ENCODE data around the gene TRPM3.

Gene TRPM3

DNA sequence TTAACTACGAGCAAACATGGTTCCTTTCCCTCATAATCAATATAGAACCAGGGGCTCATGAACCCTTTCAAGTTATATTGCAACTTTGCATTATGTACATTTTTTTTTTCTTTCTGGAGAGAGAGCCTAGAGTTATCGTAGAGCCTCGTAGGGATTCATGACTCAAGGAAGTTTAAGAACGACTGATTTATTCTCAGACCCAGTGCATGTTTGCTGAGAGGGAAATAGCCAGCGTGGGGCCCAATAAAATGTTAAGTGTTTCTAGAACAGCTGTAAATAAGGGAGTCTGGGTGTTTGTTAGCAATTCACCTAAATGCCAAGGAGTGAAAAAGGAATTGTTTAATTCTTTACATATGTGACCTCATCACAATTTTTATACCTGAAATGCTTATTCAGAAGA, 587.9 kb downstream of the TRPM3 start:
- Histone ChIP-seq H3K9ac (ENCODE audit: low read length) (no peak overlapping the region), H3K9me2 (replicated peaks; ENCODE audit: insufficient read depth, low read length) (no peaks in the 10 kb centered on the region)

DNA sequence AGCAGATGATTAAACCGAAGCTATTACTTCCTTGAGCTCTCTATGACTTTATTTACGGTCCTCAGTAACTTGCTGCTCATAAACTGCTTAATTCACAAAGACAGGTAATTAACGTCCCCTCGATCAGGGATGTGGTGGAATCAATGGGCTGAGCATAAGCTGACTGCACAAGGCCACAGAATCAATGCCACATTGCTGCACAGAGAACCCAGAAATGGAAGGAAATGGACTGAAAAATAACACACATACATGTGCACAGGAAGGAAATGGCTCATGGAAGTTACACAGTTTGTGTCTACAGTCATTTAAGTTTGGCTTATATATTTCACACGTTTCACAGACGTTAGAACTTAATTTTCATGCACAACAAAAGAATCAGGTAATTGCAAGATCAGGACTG, 588.7 kb downstream of the TRPM3 start:
- Histone ChIP-seq H4K20me1 (ENCODE audit: insufficient read depth, low read length) (no peaks in the 10 kb centered on the region), H2AFZ (ENCODE audit: low read length) (no peak overlapping the region), H3K36me3 (replicated peaks; ENCODE audit: insufficient read depth, low read length) (no peaks in the 10 kb centered on the region), H3K9ac (ENCODE audit: low read length) (no peak overlapping the region), H3K4me1 (ENCODE audit: low read length) (no peaks in the 10 kb centered on the region), H3K79me2 (ENCODE audit: low read length) (no peaks in the 10 kb centered on the region), H3K27me3 (replicated peaks; ENCODE audit: insufficient read depth, low read length) (no peaks in the 10 kb centered on the region), H3K9me2 (replicated peaks; ENCODE audit: insufficient read depth, low read length) (no peaks in the 10 kb centered on the region), H3K27ac (ENCODE audit: low read length) (no peak overlapping the region), H3K4me2 (ENCODE audit: low read depth, low read length) (no peak overlapping the region), H3F3A (ENCODE audit: insufficient read depth, low read length) (no peaks in the 10 kb centered on the region), H3K9me3 (replicated peaks; ENCODE audit: insufficient read depth, low read length) (no peaks in the 10 kb centered on the region), H3K4me3 (ENCODE audit: low read length) (no peak overlapping the region)
- TF ChIP-seq EZH2 (optimal IDR thresholded peaks at IDR 0.05; ENCODE audit: low read depth, low read length) (no peak), EZH2phosphoT487 (IDR thresholded peaks at IDR 0.05; ENCODE audit: low read length) (no peak)
- TF ChIP-seq, protein P1, sequence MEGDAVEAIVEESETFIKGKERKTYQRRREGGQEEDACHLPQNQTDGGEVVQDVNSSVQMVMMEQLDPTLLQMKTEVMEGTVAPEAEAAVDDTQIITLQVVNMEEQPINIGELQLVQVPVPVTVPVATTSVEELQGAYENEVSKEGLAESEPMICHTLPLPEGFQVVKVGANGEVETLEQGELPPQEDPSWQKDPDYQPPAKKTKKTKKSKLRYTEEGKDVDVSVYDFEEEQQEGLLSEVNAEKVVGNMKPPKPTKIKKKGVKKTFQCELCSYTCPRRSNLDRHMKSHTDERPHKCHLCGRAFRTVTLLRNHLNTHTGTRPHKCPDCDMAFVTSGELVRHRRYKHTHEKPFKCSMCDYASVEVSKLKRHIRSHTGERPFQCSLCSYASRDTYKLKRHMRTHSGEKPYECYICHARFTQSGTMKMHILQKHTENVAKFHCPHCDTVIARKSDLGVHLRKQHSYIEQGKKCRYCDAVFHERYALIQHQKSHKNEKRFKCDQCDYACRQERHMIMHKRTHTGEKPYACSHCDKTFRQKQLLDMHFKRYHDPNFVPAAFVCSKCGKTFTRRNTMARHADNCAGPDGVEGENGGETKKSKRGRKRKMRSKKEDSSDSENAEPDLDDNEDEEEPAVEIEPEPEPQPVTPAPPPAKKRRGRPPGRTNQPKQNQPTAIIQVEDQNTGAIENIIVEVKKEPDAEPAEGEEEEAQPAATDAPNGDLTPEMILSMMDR (IDR thresholded peaks at IDR 0.05; ENCODE audit: low read length) = no peak
- DNase-seq = no peak

More for the DNA sequence above, 587.9 kb downstream of the TRPM3 start:
- Histone ChIP-seq H3K4me2 (ENCODE audit: low read depth, low read length) (no peak overlapping the region), H3F3A (ENCODE audit: insufficient read depth, low read length) (no peaks in the 10 kb centered on the region), H3K9me3 (replicated peaks; ENCODE audit: insufficient read depth, low read length) (no peaks in the 10 kb centered on the region), H3K79me2 (ENCODE audit: low read length) (no peaks in the 10 kb centered on the region), H2AFZ (ENCODE audit: low read length) (no peak overlapping the region), H3K27me3 (replicated peaks; ENCODE audit: insufficient read depth, low read length) (no peaks in the 10 kb centered on the region), H4K20me1 (ENCODE audit: insufficient read depth, low read length) (no peaks in the 10 kb centered on the region), H3K36me3 (replicated peaks; ENCODE audit: insufficient read depth, low read length) (no peaks in the 10 kb centered on the region), H3K27ac (ENCODE audit: low read length) (no peak overlapping the region), H3K4me1 (ENCODE audit: low read length) (no peaks in the 10 kb centered on the region), H3K4me3 (ENCODE audit: low read length) (no peak overlapping the region)
- DNase-seq = no peak
- TF ChIP-seq EZH2 (optimal IDR thresholded peaks at IDR 0.05; ENCODE audit: low read depth, low read length) = no peak
- no peak for TF ChIP-seq EZH2phosphoT487 (IDR thresholded peaks at IDR 0.05; ENCODE audit: low read length)
- TF ChIP-seq, protein P1 (IDR thresholded peaks at IDR 0.05; ENCODE audit: low read length) = no peak

DNA sequence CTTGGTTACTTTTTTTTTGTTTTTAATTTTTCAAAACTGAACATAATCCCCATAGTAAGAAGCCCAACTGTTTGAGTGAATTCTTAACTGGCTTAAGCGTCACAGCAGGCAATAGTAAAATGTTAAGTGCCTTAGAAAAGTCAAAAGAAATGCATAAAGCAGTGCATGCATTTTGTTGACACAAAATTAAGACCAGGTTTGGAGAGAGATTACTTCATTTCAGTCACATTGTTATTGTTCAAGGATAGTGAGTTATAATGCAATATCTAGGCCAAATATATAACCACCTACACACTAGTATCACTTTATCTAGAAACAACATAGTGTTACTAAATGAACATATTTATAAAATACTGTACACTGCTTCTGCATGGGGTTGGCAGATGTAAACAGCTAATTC, 590.1 kb downstream of the TRPM3 start:
- H3K4me3 ChIP-seq (ENCODE audit: low read length) = no peak overlapping the region
- no peaks in the 10 kb centered on the region for H3K36me3 ChIP-seq (replicated peaks; ENCODE audit: insufficient read depth, low read length)
- no peaks in the 10 kb centered on the region for H3K79me2 ChIP-seq (ENCODE audit: low read length)
- no peaks in the 10 kb centered on the region for H3K9me2 ChIP-seq (replicated peaks; ENCODE audit: insufficient read depth, low read length)
- no peak overlapping the region for H2AFZ ChIP-seq (ENCODE audit: low read length)
- TF ChIP-seq EZH2phosphoT487 (IDR thresholded peaks at IDR 0.05; ENCODE audit: low read length) (no peak), EZH2 (optimal IDR thresholded peaks at IDR 0.05; ENCODE audit: low read depth, low read length) (no peak)
- TF ChIP-seq, protein P1 (IDR thresholded peaks at IDR 0.05; ENCODE audit: low read length) = no peak
- H3K9me3 ChIP-seq (replicated peaks; ENCODE audit: insufficient read depth, low read length) = no peaks in the 10 kb centered on the region
- H4K20me1 ChIP-seq (ENCODE audit: insufficient read depth, low read length) = no peaks in the 10 kb centered on the region
- no peaks in the 10 kb centered on the region for H3K27me3 ChIP-seq (replicated peaks; ENCODE audit: insufficient read depth, low read length)
- DNase-seq = no peak
- no peaks in the 10 kb centered on the region for H3K4me1 ChIP-seq (ENCODE audit: low read length)
- H3K27ac ChIP-seq (ENCODE audit: low read length) = no peak overlapping the region
- H3F3A ChIP-seq (ENCODE audit: insufficient read depth, low read length) = no peaks in the 10 kb centered on the region
- no peak overlapping the region for H3K9ac ChIP-seq (ENCODE audit: low read length)
- no peak overlapping the region for H3K4me2 ChIP-seq (ENCODE audit: low read depth, low read length)
